Neural crest cell (in vitro differentiated cells): ENCODE data around the gene MKX. TPM values are rescaled to one million over a fixed set of nuclear protein-coding genes. Genes with fewer than 3 reads are reported as not detected.

ENCODE experiments used
- DNase-seq: peaks from one replicate; pipeline ENCODE4 v3.0.0; 2021; ENCODE audit warnings: low read depth, mixed read lengths, low spot score
- H3K27ac Mint-ChIP-seq: one replicate; pipeline ENCODE4 v1.8.0; 2021; ENCODE audit warnings: mild to moderate bottlenecking, mixed read lengths; ENCODE audit not compliant: unreplicated experiment
- H3K27me3 Mint-ChIP-seq: 2 replicates; pipeline ENCODE4 v1.8.0; 2021; ENCODE audit warnings: low read depth, mild to moderate bottlenecking, mixed read lengths
- H3K36me3 Mint-ChIP-seq: 2 replicates; pipeline ENCODE4 v1.8.0; 2021; ENCODE audit warnings: low read depth, mild to moderate bottlenecking, mixed read lengths
- H3K4me1 Mint-ChIP-seq: 2 replicates; pipeline ENCODE4 v1.8.0; 2021; ENCODE audit warnings: mixed read lengths
- H3K4me3 Mint-ChIP-seq: one replicate; pipeline ENCODE4 v1.8.0; 2021; ENCODE audit warnings: mild to moderate bottlenecking, mixed read lengths
- H3K9me3 Mint-ChIP-seq: 2 replicates; pipeline ENCODE4 v1.8.0; 2021; ENCODE audit warnings: mixed read lengths
- total RNA-seq: library from RNA; stranded (reverse); gene quantifications from 2 replicates; pipeline ENCODE4 v1.2.1, GENCODE V29; 2021
- TF ChIP-seq, protein P1 (sequence below): fragments of 200-600 bp; sonication (generic); conservative IDR thresholded peaks from 2 replicates; pipeline ENCODE4 v1.5.0; 2021; ENCODE audit warnings: antibody characterized with exemption, mild to moderate bottlenecking

MKX gene
- total RNA-seq, 1 donor from 2014 or later, result not detected

DNA sequence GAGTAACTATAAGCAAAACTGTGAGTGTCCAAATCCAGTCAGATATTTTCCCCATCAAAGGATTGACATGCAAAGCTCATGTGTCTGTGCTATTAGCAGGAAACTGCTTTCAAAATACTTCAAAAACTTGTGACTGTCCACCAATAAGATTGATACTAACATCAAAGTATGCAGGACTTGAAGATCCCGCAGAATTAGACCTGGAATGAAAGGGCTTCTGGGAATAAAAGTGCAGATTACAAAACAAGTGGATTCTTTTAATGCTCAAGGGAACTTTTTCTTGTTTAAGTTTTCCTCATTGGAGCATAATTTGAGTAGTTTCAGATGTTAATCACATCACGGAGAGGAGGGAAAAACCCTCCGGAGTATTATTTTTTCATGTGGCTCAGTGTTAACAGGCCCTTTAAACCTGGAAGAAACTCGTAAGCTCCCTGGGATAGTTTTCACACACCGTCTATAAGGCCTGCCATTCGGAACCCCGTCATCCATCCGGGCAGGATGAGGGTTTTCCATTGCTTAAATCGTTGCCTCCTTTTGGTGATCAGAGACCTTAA lies 33.9 kb upstream of the MKX start:
- Mint-ChIP-seq H3K4me1 (peaks cover 6% of the 10 kb centered on the region), H3K9me3 (peaks cover 6% of the 10 kb centered on the region), H3K4me3 (no peak overlapping the region), H3K27ac (no peak overlapping the region), H3K27me3 (no peaks in the 10 kb centered on the region), H3K36me3 (no peaks in the 10 kb centered on the region)
- no peak for DNase-seq
- TF ChIP-seq, protein P1, sequence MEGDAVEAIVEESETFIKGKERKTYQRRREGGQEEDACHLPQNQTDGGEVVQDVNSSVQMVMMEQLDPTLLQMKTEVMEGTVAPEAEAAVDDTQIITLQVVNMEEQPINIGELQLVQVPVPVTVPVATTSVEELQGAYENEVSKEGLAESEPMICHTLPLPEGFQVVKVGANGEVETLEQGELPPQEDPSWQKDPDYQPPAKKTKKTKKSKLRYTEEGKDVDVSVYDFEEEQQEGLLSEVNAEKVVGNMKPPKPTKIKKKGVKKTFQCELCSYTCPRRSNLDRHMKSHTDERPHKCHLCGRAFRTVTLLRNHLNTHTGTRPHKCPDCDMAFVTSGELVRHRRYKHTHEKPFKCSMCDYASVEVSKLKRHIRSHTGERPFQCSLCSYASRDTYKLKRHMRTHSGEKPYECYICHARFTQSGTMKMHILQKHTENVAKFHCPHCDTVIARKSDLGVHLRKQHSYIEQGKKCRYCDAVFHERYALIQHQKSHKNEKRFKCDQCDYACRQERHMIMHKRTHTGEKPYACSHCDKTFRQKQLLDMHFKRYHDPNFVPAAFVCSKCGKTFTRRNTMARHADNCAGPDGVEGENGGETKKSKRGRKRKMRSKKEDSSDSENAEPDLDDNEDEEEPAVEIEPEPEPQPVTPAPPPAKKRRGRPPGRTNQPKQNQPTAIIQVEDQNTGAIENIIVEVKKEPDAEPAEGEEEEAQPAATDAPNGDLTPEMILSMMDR, result no peak

DNA sequence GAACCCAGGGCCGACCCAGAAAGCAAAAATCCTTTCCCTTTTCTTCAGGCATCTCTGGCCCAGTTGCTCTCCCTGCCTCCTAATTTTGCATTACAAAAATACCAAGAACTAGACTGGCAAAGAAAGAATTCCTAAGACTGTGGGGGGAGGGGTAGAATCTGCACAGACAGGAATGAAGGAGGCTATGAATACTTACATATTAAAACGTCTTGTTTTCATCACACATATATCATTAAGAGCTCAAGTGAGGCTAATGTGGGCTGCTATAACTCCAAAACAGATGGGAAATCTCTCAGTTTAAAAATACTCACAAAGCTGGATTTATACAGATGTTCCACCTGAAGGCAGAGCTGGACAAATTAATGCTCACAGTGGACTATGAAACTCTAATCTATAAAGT lies 29.2 kb upstream of the MKX start:
- TF ChIP-seq, protein P1, result no peak
- Mint-ChIP-seq H3K4me1 (peaks cover 14% of the 10 kb centered on the region), H3K9me3 (no peaks in the 10 kb centered on the region), H3K27me3 (peaks cover 10% of the 10 kb centered on the region), H3K27ac (no peak overlapping the region), H3K4me3 (no peak overlapping the region), H3K36me3 (no peaks in the 10 kb centered on the region)
- no peak for DNase-seq

DNA sequence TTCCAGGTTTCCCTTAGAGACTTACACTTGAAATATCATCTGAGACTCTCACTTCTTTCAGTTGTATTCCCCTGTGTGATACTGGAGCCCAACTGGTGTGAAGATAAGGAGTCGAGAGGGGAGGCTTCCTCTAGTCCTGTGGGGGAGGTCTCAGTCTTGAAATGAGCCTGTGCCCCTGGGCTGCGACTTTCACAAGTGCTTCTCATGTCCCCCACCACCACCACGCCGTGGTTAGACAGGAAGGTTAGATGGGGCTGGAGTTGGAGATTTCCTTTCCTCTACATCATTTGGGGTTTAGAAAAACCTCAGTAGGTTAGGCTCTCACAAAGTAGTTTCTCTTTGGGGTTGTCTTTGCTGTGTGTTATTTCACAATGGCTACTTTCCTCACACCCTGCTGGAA lies 25.6 kb upstream of the MKX start:
- Mint-ChIP-seq H3K4me3 (no peak overlapping the region), H3K27me3 (peaks cover 13% of the 10 kb centered on the region), H3K9me3 (peaks cover 2% of the 10 kb centered on the region), H3K36me3 (no peaks in the 10 kb centered on the region), H3K4me1 (peaks cover 14% of the 10 kb centered on the region), H3K27ac (no peak overlapping the region)
- no peak for DNase-seq
- TF ChIP-seq, protein P1, result no peak

DNA sequence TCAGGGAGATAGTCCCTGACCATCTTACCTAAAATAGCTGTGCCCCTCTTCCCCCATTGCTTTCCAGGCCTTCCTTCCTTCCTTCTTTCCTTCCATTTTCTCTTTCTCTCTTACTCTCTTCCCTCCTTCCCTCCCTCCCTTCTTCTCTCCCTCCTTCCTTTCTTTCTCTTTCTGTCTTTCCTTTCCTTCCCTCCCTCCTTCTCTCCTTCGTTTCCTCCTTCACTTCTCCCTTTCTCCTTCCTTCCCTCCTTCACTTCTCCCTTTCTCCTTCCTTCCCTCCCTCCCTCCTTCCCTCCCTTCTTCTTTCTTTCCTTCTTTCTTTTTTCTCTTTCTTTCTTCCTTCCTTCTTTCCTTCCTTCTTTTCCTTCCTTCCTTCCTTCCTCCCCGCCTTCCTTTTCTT lies 24.6 kb upstream of the MKX start:
- peaks cover 14% of the 10 kb centered on the region for H3K4me1 Mint-ChIP-seq
- peaks cover 2% of the 10 kb centered on the region for H3K9me3 Mint-ChIP-seq
- no peaks in the 10 kb centered on the region for H3K36me3 Mint-ChIP-seq
- peaks cover 13% of the 10 kb centered on the region for H3K27me3 Mint-ChIP-seq
- H3K4me3 Mint-ChIP-seq, result no peak overlapping the region
- no peak overlapping the region for H3K27ac Mint-ChIP-seq
- TF ChIP-seq, protein P1, result no peak
- DNase-seq, result no peak

DNA sequence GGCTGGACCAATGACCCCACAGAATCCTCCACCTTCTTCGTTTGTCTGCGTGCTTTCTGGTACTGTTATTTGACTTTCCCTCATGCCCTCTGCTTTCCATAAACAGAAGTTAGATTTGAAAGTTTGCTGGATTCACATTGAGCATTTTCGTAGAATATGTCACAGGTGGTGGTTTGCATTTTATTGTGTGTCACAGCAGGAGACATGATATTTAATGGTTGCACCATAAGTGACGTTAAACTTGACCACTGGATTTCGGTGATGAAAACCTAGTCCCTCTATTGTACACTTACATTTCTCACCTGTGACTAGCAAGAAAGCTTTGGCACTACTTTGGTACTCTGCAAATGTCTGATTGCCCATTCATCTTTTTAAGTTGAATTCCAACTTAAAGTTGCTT lies 15.2 kb upstream of the MKX start:
- H3K4me3 Mint-ChIP-seq, result no peak overlapping the region
- DNase-seq, result no peak
- H3K4me1 Mint-ChIP-seq, result peaks cover 11% of the 10 kb centered on the region
- peaks cover under 1% of the 10 kb centered on the region for H3K27me3 Mint-ChIP-seq
- H3K36me3 Mint-ChIP-seq, result no peaks in the 10 kb centered on the region
- H3K27ac Mint-ChIP-seq, result no peak overlapping the region
- no peaks in the 10 kb centered on the region for H3K9me3 Mint-ChIP-seq
- TF ChIP-seq, protein P1, result no peak
